Astrocyte (in vitro differentiated cells and primary cell): Measurements from ENCODE around the gene CCDC85A.

Experiments used
- EZH2 ChIP-seq: IDR thresholded peaks from 2 replicates; pipeline ENCODE4 v1.6.1; 2012; ENCODE audit warnings: mild to moderate bottlenecking, low read length, inconsistent platforms; ENCODE audit not compliant: insufficient read depth
- TF ChIP-seq, protein P1 (sequence below): IDR thresholded peaks from 2 replicates; pipeline ENCODE4 v1.5.1; 2011; ENCODE audit warnings: low read depth, mild to moderate bottlenecking, inconsistent platforms, low read length, moderate library complexity; ENCODE audit not compliant: insufficient read depth

DNA sequence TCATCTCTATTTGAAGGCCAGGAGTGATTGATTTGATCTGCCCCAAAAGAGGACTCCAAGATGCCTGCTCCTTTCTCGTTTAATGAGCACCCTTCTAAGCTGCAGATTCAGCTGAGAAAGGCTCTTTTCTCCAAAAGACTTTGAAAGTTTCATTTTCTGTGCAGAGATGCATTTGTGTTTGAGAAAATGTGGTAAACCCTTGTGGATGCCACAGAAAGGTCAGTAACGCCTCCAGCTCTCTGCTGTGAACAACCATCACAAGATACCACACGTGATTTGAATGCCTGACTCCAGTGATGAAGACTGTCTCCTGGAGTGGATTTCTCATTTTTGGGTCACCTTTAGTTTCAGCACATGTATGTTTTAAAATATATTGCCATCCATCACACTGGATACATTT is 35.0 kb upstream of the CCDC85A start:
- TF ChIP-seq, protein P1, sequence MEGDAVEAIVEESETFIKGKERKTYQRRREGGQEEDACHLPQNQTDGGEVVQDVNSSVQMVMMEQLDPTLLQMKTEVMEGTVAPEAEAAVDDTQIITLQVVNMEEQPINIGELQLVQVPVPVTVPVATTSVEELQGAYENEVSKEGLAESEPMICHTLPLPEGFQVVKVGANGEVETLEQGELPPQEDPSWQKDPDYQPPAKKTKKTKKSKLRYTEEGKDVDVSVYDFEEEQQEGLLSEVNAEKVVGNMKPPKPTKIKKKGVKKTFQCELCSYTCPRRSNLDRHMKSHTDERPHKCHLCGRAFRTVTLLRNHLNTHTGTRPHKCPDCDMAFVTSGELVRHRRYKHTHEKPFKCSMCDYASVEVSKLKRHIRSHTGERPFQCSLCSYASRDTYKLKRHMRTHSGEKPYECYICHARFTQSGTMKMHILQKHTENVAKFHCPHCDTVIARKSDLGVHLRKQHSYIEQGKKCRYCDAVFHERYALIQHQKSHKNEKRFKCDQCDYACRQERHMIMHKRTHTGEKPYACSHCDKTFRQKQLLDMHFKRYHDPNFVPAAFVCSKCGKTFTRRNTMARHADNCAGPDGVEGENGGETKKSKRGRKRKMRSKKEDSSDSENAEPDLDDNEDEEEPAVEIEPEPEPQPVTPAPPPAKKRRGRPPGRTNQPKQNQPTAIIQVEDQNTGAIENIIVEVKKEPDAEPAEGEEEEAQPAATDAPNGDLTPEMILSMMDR, result no peak
- no peak for TF ChIP-seq EZH2
